WERI-Rb-1 (cell line): ENCODE results near the gene DDX6.

ENCODE experiments used
- DNase-seq: peaks from one replicate; pipeline ENCODE4 v3.0.0-alpha.2; 2020
- H3K27ac ChIP-seq: fragments of 250-450 bp; sonication (Bioruptor Pico); 2 replicates; pipeline ENCODE4 v1.5.1; 2020; ENCODE audit warnings: mild to moderate bottlenecking, moderate library complexity
- H3K27me3 ChIP-seq: fragments of 250-450 bp; sonication (Bioruptor Pico); 2 replicates; pipeline ENCODE4 v1.5.1; 2021; ENCODE audit warnings: mild to moderate bottlenecking, low read depth, moderate library complexity; ENCODE audit not compliant: insufficient read depth, severe bottlenecking
- H3K36me3 ChIP-seq: fragments of 250-450 bp; sonication (Bioruptor Pico); 2 replicates; pipeline ENCODE4 v1.5.1; 2020; ENCODE audit warnings: mild to moderate bottlenecking, moderate library complexity
- H3K4me3 ChIP-seq: 2 replicates; pipeline ENCODE4 v1.5.1; 2011; ENCODE audit warnings: low read depth, mild to moderate bottlenecking, control low read depth, low read length
- H3K9me3 ChIP-seq: fragments of 250-450 bp; sonication (Bioruptor Pico); 2 replicates; pipeline ENCODE4 v1.5.1; 2021; ENCODE audit warnings: mild to moderate bottlenecking, moderate library complexity; ENCODE audit not compliant: severe bottlenecking
- CTCF ChIP-seq: IDR thresholded peaks from 2 replicates; pipeline ENCODE4 v1.5.1; 2011; ENCODE audit warnings: low read depth, mild to moderate bottlenecking, control low read depth, inconsistent platforms, low read length

Gene DDX6

GRCh38 chr11:118807800-118808778 lies 17.1 kb upstream of the DDX6 start:
- DNase-seq, result no peak
- TF ChIP-seq CTCF, result no peak
- Histone ChIP-seq H3K27me3 (no peaks in the 10 kb centered on the region), H3K27ac (no peak overlapping the region), H3K36me3 (no peaks in the 10 kb centered on the region), H3K4me3 (no peak overlapping the region), H3K9me3 (peaks cover 3% of the 10 kb centered on the region)

GRCh38 chr11:118806400-118806799 lies 15.4 kb upstream of the DDX6 start:
- TF ChIP-seq CTCF, result no peak
- Histone ChIP-seq H3K27ac (no peak overlapping the region), H3K9me3 (peaks cover 3% of the 10 kb centered on the region), H3K36me3 (no peaks in the 10 kb centered on the region), H3K27me3 (no peaks in the 10 kb centered on the region), H3K4me3 (no peak overlapping the region)
- DNase-seq, result no peak

- no peak for TF ChIP-seq CTCF
- DNase-seq, result no peak
These were observed 13.1 kb upstream of the DDX6 start for GRCh38 chr11:118804094-118804493.

GRCh38 chr11:118799372-118799771 lies 8.4 kb upstream of the DDX6 start:
- no peaks in the 10 kb centered on the region for H3K9me3 ChIP-seq
- TF ChIP-seq CTCF, result no peak
- H3K4me3 ChIP-seq, result no peak overlapping the region
- no peak overlapping the region for H3K27ac ChIP-seq
- H3K27me3 ChIP-seq, result no peaks in the 10 kb centered on the region
- DNase-seq, result no peak
- H3K36me3 ChIP-seq, result no peaks in the 10 kb centered on the region

More at GRCh38 chr11:118804094-118804493, 13.1 kb upstream of the DDX6 start:
- Histone ChIP-seq H3K36me3 (no peaks in the 10 kb centered on the region), H3K9me3 (peaks cover 3% of the 10 kb centered on the region), H3K27me3 (no peaks in the 10 kb centered on the region), H3K4me3 (no peak overlapping the region), H3K27ac (no peak overlapping the region)

- Histone ChIP-seq H3K9me3 (no peaks in the 10 kb centered on the region), H3K4me3 (no peak overlapping the region), H3K27me3 (no peaks in the 10 kb centered on the region), H3K36me3 (no peaks in the 10 kb centered on the region), H3K27ac (no peak overlapping the region)
- DNase-seq, result no peak
- no peak for TF ChIP-seq CTCF
These were observed 6.5 kb upstream of the DDX6 start for GRCh38 chr11:118797510-118797909.
